Stimulated activated CD8-positive, alpha-beta memory T cell treated with anti-CD3 and anti-CD28 coated beads, Interleukin-7, amount 100 ng/mL, for 24 hours (primary cell): ENCODE measurements around the gene ATRN.
"Not testable (repeated sequence)": the region's sequence is repeated elsewhere in the genome, so short reads cannot be mapped to it uniquely, and the experiment has no call there.

Source experiments
- DNase-seq: peaks from one replicate; pipeline ENCODE4 v3.0.0-alpha.2; 2020; ENCODE audit warnings: low read depth

The ATRN gene

GRCh38 chr20:3470627-3471396 lies at the start of gene ATRN:
Gene ATRN, plus strand, starts transcription at chr20:3471018. Its CDS starts 90 bp downstream, at chr20:3471108.
- peak; percentile 90 for DNase-seq

- no peak for DNase-seq
These were observed 48.8 kb upstream of the ATRN start for GRCh38 chr20:3421985-3422384.

GRCh38 chr20:3423126-3423525 lies 47.7 kb upstream of the ATRN start:
- no peak for DNase-seq

- DNase-seq: not testable (repeated sequence)
These were observed 44.1 kb upstream of the ATRN start for GRCh38 chr20:3426766-3427165.

GRCh38 chr20:3430376-3431069 lies 40.3 kb upstream of the ATRN start:
- no peak for DNase-seq

GRCh38 chr20:3431109-3431508 lies 39.7 kb upstream of the ATRN start:
- no peak for DNase-seq

GRCh38 chr20:3432844-3433243 lies 38.0 kb upstream of the ATRN start:
- no peak for DNase-seq

- no peak for DNase-seq
These were observed 37.1 kb upstream of the ATRN start for GRCh38 chr20:3433744-3434143.

GRCh38 chr20:3434232-3434631 lies 36.6 kb upstream of the ATRN start:
- no peak for DNase-seq

- no peak for DNase-seq
These were observed 33.8 kb upstream of the ATRN start for GRCh38 chr20:3436864-3437574.

GRCh38 chr20:3446779-3447178 lies 24.0 kb upstream of the ATRN start:
- no peak for DNase-seq

GRCh38 chr20:3447321-3447720 lies 23.5 kb upstream of the ATRN start:
- no peak for DNase-seq

- DNase-seq: no peak
These were observed 21.5 kb upstream of the ATRN start for GRCh38 chr20:3449319-3449718.

GRCh38 chr20:3452136-3452535 lies 18.7 kb upstream of the ATRN start:
- no peak for DNase-seq

- no peak for DNase-seq
These were observed 18.1 kb upstream of the ATRN start for GRCh38 chr20:3452690-3453089.

GRCh38 chr20:3454831-3455230 lies 16.0 kb upstream of the ATRN start:
- no peak for DNase-seq

GRCh38 chr20:3456648-3457047 lies 14.2 kb upstream of the ATRN start:
- no peak for DNase-seq

- no peak for DNase-seq
These were observed 10.9 kb upstream of the ATRN start for GRCh38 chr20:3459881-3460307.

GRCh38 chr20:3461211-3461771 lies 9.5 kb upstream of the ATRN start:
- no peak for DNase-seq

GRCh38 chr20:3461911-3462677 lies 8.7 kb upstream of the ATRN start:
- DNase-seq: no peak

GRCh38 chr20:3464166-3464565 lies 6.7 kb upstream of the ATRN start:
- no peak for DNase-seq

- DNase-seq: no peak
These were observed 5.5 kb upstream of the ATRN start for GRCh38 chr20:3465301-3465700.
